ENCODE results near the gene ZNF888.
"Not testable (repeated sequence)": the region's sequence is repeated elsewhere in the genome, so short reads cannot be mapped to it uniquely, and the experiment has no call there.

Gene ZNF888

GRCh38 chr19:52922841-52923777 lies at the start of gene ZNF888:
TSS of gene ZNF888 (minus strand) at chr19:52923428. CDS start at chr19:52917873, 5,555 bp downstream.
- DNase-seq (ENCODE audit: low read depth in 1 of 2, low spot score in 1 of 2) = peak; percentile 68 to 76

GRCh38 chr19:52967772-52968171 lies 44.5 kb upstream of the ZNF888 start:
- DNase-seq (ENCODE audit: low read depth in 1 of 2, low spot score in 1 of 2) = no peak

- DNase-seq (ENCODE audit: low read depth in 1 of 2, low spot score in 1 of 2) = peak in 1 of 2 donors; percentile 8
These were observed 40.0 kb upstream of the ZNF888 start for GRCh38 chr19:52963247-52963618.

GRCh38 chr19:52962394-52963246 lies 39.4 kb upstream of the ZNF888 start, which contains the start of gene ZNF816:
TSS of gene ZNF816 (minus strand) at chr19:52962881. CDS start at chr19:52956089, 6,792 bp downstream.
- peak; percentile 98 to 99 for DNase-seq (ENCODE audit: low read depth in 1 of 2, low spot score in 1 of 2)

GRCh38 chr19:52961981-52962380 lies 38.8 kb upstream of the ZNF888 start:
- no peak for DNase-seq (ENCODE audit: low read depth in 1 of 2, low spot score in 1 of 2)

- no peak for DNase-seq (ENCODE audit: low read depth in 1 of 2, low spot score in 1 of 2)
These were observed 36.5 kb upstream of the ZNF888 start for GRCh38 chr19:52959613-52960295.

GRCh38 chr19:52957591-52957990 lies 34.4 kb upstream of the ZNF888 start:
- no peak for DNase-seq (ENCODE audit: low read depth in 1 of 2, low spot score in 1 of 2)

GRCh38 chr19:52956917-52957316 lies 33.7 kb upstream of the ZNF888 start:
- no peak for DNase-seq (ENCODE audit: low read depth in 1 of 2, low spot score in 1 of 2)

GRCh38 chr19:52949422-52949821 lies 26.2 kb upstream of the ZNF888 start:
- no peak for DNase-seq (ENCODE audit: low read depth in 1 of 2, low spot score in 1 of 2)

GRCh38 chr19:52948025-52948770 lies 25.0 kb upstream of the ZNF888 start:
- no peak for DNase-seq (ENCODE audit: low read depth in 1 of 2, low spot score in 1 of 2)

GRCh38 chr19:52946322-52947310 lies 23.4 kb upstream of the ZNF888 start:
- no peak for DNase-seq (ENCODE audit: low read depth in 1 of 2, low spot score in 1 of 2)

GRCh38 chr19:52945652-52946321 lies 22.6 kb upstream of the ZNF888 start:
- DNase-seq (ENCODE audit: low read depth in 1 of 2, low spot score in 1 of 2) = no peak

GRCh38 chr19:52944703-52945493 lies 21.7 kb upstream of the ZNF888 start:
- DNase-seq (ENCODE audit: low read depth in 1 of 2, low spot score in 1 of 2) = not testable (repeated sequence)

- DNase-seq (ENCODE audit: low read depth in 1 of 2, low spot score in 1 of 2) = no peak
These were observed 20.8 kb upstream of the ZNF888 start for GRCh38 chr19:52943884-52944643.

GRCh38 chr19:52943134-52943883 lies 20.1 kb upstream of the ZNF888 start:
- no peak for DNase-seq (ENCODE audit: low read depth in 1 of 2, low spot score in 1 of 2)

GRCh38 chr19:52942386-52943133 lies 19.3 kb upstream of the ZNF888 start:
- peak; percentile 90 to 91 for DNase-seq (ENCODE audit: low read depth in 1 of 2, low spot score in 1 of 2)
